Suprapubic skin (tissue), 4 donors: Measurements from ENCODE around the gene CD164. TPM values are rescaled to one million over a fixed set of nuclear protein-coding genes. Genes with fewer than 3 reads are reported as not detected.

Experiments used
- DNase-seq, 2 donors: peaks; one replicate each; pipeline ENCODE4 v3.0.0-alpha.2; 2019; ENCODE audit warnings: low spot score in 2 of 2
- H3K27ac ChIP-seq: fragments of 200-600 bp; sonication (generic); one replicate; pipeline ENCODE4 v1.5.1; 2019
- H3K27me3 ChIP-seq: fragments of 200-600 bp; sonication (generic); one replicate; pipeline ENCODE4 v1.5.1; 2019
- H3K36me3 ChIP-seq: fragments of 200-600 bp; sonication (generic); one replicate; pipeline ENCODE4 v1.5.1; 2019
- H3K4me1 ChIP-seq: fragments of 200-600 bp; sonication (generic); one replicate; pipeline ENCODE4 v1.5.1; 2019
- H3K4me3 ChIP-seq: fragments of 200-600 bp; sonication (generic); one replicate; pipeline ENCODE4 v1.5.1; 2019; ENCODE audit warnings: mild to moderate bottlenecking
- H3K9me3 ChIP-seq: fragments of 200-600 bp; sonication (generic); one replicate; pipeline ENCODE4 v1.5.1; 2019
- EP300 ChIP-seq: sonication (generic); formaldehyde crosslinking; IDR thresholded peaks from one replicate; pipeline ENCODE4 v1.6.1; 2017; ENCODE audit warnings: antibody characterized with exemption
- POLR2A ChIP-seq, 2 donors: fragments of 450-650 bp; IDR thresholded peaks; one replicate each; pipeline ENCODE4 v1.6.1; 2017; ENCODE audit warnings: antibody characterized with exemption in 2 of 2, mild to moderate bottlenecking in 2 of 2, moderate library complexity in 2 of 2
- POLR2AphosphoS5 ChIP-seq, 3 donors: sonication (generic); formaldehyde crosslinking; IDR thresholded peaks; one replicate each; pipeline ENCODE4 v1.6.1; 2017; ENCODE audit warnings: antibody characterized with exemption in 3 of 3
- WGBS: methylation state at CpG from one replicate; pipeline ENCODE4 v1.1.5; 2018; 5-methylcytosine and 5-hydroxymethylcytosine counted together
- total RNA-seq, 4 donors: library from RNA; depleted of rRNA; stranded (reverse); fragments of >200 nt; gene quantifications; one replicate each; pipeline ENCODE4 v1.1.0, GENCODE V29; 2016
- TF ChIP-seq, protein P1 (sequence below), 2 donors: fragments of 200-600 bp in 1 of 2; fragments of 450-650 bp in 1 of 2; sonication (generic) in 1 of 2; IDR thresholded peaks; one replicate each; pipeline ENCODE4 v1.5.1; 2016 to 2019; ENCODE audit warnings: antibody characterized with exemption in 2 of 2, mild to moderate bottlenecking in 1 of 2, moderate library complexity in 1 of 2

The CD164 gene
- total RNA-seq, 4 donors from 2014 or later: 122 to 174 (median 139) TPM

DNA sequence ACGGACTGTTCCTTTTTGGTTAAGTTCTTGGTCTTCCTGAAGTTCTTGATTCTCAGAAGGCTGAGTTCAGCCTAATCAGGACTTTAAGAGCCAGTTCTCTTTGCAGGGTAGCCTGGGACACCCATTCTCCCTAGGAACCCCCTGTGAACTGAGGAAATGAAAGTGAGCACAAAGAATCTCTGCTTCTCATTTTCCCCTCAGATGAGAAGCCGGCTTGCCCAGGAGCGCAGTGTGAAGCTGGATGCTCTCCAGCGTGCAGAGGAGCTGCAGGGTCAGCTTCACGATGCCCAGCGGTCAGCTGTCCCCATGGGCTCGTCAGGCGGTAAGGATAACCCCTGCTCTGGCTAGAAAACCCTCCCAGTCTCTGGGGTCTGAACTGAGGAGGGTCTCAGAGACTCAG is 34.0 kb downstream of the CD164 start:
- no peak overlapping the region for H3K27ac ChIP-seq
- WGBS: 89% methylated on average over 8 of the region's 8 CpGs
- no peaks in the 10 kb centered on the region for H3K36me3 ChIP-seq
- H3K4me3 ChIP-seq: no peak overlapping the region
- TF ChIP-seq EP300: no peak
- TF ChIP-seq, protein P1, sequence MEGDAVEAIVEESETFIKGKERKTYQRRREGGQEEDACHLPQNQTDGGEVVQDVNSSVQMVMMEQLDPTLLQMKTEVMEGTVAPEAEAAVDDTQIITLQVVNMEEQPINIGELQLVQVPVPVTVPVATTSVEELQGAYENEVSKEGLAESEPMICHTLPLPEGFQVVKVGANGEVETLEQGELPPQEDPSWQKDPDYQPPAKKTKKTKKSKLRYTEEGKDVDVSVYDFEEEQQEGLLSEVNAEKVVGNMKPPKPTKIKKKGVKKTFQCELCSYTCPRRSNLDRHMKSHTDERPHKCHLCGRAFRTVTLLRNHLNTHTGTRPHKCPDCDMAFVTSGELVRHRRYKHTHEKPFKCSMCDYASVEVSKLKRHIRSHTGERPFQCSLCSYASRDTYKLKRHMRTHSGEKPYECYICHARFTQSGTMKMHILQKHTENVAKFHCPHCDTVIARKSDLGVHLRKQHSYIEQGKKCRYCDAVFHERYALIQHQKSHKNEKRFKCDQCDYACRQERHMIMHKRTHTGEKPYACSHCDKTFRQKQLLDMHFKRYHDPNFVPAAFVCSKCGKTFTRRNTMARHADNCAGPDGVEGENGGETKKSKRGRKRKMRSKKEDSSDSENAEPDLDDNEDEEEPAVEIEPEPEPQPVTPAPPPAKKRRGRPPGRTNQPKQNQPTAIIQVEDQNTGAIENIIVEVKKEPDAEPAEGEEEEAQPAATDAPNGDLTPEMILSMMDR (IDR thresholded peaks at IDR 0.05): no peak
- no peak for TF ChIP-seq POLR2AphosphoS5 (IDR thresholded peaks at IDR 0.05)
- TF ChIP-seq POLR2A (IDR thresholded peaks at IDR 0.05): no peak
- peaks cover 47% of the 10 kb centered on the region for H3K4me1 ChIP-seq
- DNase-seq: no peak
- H3K27me3 ChIP-seq: no peaks in the 10 kb centered on the region
- no peaks in the 10 kb centered on the region for H3K9me3 ChIP-seq

DNA sequence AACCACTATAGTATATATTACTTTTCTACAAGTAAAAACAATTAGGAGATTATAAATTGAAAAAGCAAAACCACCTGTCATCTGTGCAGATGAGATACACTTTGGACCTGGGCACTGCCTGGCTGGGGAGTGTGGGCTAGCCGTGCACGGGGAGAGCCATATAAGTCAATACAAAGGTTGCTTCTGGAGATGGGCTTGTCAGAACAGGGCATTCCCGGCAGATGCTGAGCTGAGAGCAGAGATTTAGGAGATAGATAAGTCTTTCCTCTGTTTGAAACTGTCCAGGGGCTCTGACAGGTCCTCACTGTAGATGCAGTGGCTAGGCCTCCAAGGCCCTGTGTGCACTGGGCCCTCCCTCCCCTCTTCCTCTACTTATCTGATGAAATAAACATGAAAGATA is 34.5 kb downstream of the CD164 start:
- no peak overlapping the region for H3K27ac ChIP-seq
- no peaks in the 10 kb centered on the region for H3K36me3 ChIP-seq
- H3K4me3 ChIP-seq: no peak overlapping the region
- 47% methylated on average over 3 of the region's 3 CpGs for WGBS
- TF ChIP-seq EP300: no peak
- H3K9me3 ChIP-seq: no peaks in the 10 kb centered on the region
- H3K4me1 ChIP-seq: peaks cover 47% of the 10 kb centered on the region
- H3K27me3 ChIP-seq: no peaks in the 10 kb centered on the region
- DNase-seq: no peak

DNA sequence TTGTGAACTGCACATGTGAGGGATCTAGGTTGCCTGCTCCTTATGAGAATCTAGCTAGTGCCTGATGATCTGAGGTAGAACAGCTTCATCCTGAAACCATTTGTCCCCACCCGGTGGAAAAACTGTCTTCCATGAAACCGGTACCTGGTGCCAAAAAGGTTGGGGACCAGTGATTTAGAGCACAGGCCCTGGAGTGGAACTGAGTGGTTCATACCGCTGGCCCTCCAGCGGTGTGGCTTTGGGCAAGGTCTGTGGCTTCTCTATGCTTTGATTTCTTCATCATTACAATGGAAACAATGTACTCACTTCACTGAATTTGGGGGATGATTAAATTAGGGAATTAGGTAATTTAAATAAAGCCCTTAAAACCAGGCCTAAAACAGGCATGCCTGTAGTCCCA is 36.3 kb downstream of the CD164 start:
- H3K27me3 ChIP-seq: no peaks in the 10 kb centered on the region
- no peak overlapping the region for H3K4me3 ChIP-seq
- 87% methylated on average over 4 of the region's 4 CpGs for WGBS
- no peak for DNase-seq
- H3K4me1 ChIP-seq: peaks cover 31% of the 10 kb centered on the region
- no peak for TF ChIP-seq POLR2A (IDR thresholded peaks at IDR 0.05)
- TF ChIP-seq EP300: no peak
- TF ChIP-seq POLR2AphosphoS5 (IDR thresholded peaks at IDR 0.05): no peak
- TF ChIP-seq, protein P1 (IDR thresholded peaks at IDR 0.05): no peak
- no peak overlapping the region for H3K27ac ChIP-seq
- no peaks in the 10 kb centered on the region for H3K36me3 ChIP-seq
- no peaks in the 10 kb centered on the region for H3K9me3 ChIP-seq

DNA sequence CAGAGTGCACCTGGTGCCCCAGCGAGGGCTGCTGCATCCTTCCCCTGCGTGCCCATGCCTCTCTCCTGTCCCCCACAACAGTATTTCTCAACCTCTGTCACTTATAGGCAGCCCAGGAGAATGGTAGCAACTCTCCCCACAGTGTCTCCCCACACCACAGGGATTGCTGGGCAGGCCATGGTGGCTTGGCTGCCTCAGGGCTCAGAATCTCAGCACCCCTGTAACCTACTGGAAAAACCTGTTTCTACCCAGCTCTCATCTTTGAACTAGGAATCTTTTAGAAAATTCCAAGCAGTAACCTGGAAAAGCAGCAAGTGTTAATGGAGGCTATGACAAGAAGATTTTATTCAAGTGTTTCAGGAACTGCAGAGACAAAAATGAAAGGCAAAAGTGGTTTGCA is 38.0 kb downstream of the CD164 start:
- no peaks in the 10 kb centered on the region for H3K27me3 ChIP-seq
- H3K36me3 ChIP-seq: no peaks in the 10 kb centered on the region
- peak overlapping the region; percentile 29 for H3K27ac ChIP-seq
- WGBS: 73% methylated on average over 2 of the region's 2 CpGs
- TF ChIP-seq POLR2AphosphoS5 (IDR thresholded peaks at IDR 0.05) (no peak), POLR2A (IDR thresholded peaks at IDR 0.05) (no peak), EP300 (no peak)
- TF ChIP-seq, protein P1 (IDR thresholded peaks at IDR 0.05): no peak
- no peaks in the 10 kb centered on the region for H3K9me3 ChIP-seq
- H3K4me3 ChIP-seq: no peak overlapping the region
- peaks cover 19% of the 10 kb centered on the region for H3K4me1 ChIP-seq
- no peak for DNase-seq

DNA sequence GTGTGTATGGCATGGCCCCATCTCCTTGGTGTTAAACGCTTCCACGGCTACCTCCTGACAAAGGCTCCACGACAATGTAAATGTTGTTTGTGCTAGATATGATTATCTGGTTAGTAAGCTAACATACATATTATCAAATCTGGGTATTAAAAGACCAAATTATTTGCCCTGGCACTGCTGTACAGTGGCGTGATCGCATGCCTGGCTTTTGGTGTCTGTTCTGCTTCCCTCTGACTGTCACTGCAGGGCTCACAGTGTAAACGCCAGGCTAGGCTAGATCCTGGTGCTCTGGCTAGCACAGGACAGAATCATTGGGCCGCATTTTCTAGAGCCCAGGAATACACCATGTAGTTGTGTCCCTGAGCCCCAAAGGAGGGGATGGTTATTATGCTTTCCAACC is 38.7 kb downstream of the CD164 start:
- WGBS: 94% methylated on average over 7 of the region's 7 CpGs
- peaks cover 17% of the 10 kb centered on the region for H3K4me1 ChIP-seq
- H3K36me3 ChIP-seq: no peaks in the 10 kb centered on the region
- DNase-seq: no peak
- peak overlapping the region; percentile 29 for H3K27ac ChIP-seq
- TF ChIP-seq POLR2AphosphoS5 (IDR thresholded peaks at IDR 0.05) (no peak), EP300 (no peak), POLR2A (IDR thresholded peaks at IDR 0.05) (no peak)
- TF ChIP-seq, protein P1 (IDR thresholded peaks at IDR 0.05): no peak
- H3K27me3 ChIP-seq: no peaks in the 10 kb centered on the region
- H3K9me3 ChIP-seq: no peaks in the 10 kb centered on the region
- no peak overlapping the region for H3K4me3 ChIP-seq

DNA sequence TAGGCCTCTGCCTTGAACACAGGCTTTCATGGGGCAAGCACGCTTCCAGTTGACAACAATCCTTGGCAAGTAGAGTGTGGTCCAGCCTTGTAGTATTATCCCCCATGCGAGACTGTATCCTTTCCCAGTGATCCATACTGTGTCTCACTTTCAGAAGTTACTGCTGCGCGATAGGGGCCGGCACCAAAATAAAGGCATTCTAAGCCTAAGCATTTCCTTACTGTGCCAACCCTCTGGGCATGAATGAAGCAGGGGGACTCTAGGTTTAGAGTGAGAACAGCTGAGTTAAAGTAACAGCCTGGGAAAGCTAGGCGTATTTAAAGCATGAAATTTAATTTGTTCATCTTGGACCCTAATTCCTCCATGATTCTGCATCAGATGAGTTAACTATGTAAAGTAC is 39.4 kb downstream of the CD164 start:
- Histone ChIP-seq H3K9me3 (no peaks in the 10 kb centered on the region), H3K27ac (no peak overlapping the region), H3K4me3 (no peak overlapping the region), H3K27me3 (no peaks in the 10 kb centered on the region), H3K36me3 (no peaks in the 10 kb centered on the region), H3K4me1 (peaks cover 16% of the 10 kb centered on the region)
- DNase-seq: no peak
- TF ChIP-seq EP300 (no peak), POLR2A (IDR thresholded peaks at IDR 0.05) (no peak), POLR2AphosphoS5 (IDR thresholded peaks at IDR 0.05) (no peak)
- TF ChIP-seq, protein P1 (IDR thresholded peaks at IDR 0.05): no peak
- WGBS: 98% methylated on average over 6 of the region's 6 CpGs
